Adrenal gland (tissue), 5 donors: ENCODE data around the gene MPPED1.

Experiments used
- POLR2A ChIP-seq, 2 donors: fragments of 450-650 bp; IDR thresholded peaks; one replicate each; pipeline ENCODE4 v1.6.1; 2017; ENCODE audit warnings: antibody characterized with exemption in 2 of 2, mild to moderate bottlenecking in 2 of 2, moderate library complexity in 1 of 2
- TF ChIP-seq, protein P1 (sequence below), 6 experiments: fragments of 450-650 bp in 4 of 6; fragments of 200-600 bp in 2 of 6; sonication (generic) in 1 of 6; IDR thresholded peaks; 1 replicate in 5 of 6; 2 replicates in 1 of 6; pipeline versions ENCODE4 v1.5.1 to v1.8.0; 2016 to 2021; ENCODE audit warnings: antibody characterized with exemption in 6 of 6, mild to moderate bottlenecking in 2 of 6, moderate library complexity in 1 of 6
- donor health status: DM: no; HTN: no; CAD: no.

DNA sequence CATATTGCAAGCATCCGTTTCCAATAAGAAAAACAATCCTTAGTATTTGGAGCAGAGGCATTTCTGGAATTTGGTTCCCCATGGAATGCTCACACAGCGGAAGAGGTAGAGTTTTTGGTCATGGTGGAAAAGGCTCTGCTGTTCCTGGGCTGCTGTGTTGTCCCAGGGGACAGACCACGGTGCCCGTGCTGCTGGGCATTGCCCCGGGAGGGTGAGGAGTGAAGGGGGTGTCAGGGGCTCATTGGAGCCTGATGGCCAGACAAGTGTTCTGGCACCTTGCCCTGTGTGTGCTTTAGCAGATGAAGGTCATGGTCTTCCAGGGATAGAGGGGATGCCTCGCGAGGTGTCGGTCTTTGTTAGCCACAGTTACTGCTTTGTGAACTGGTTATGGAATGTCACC, 61.2 kb downstream of the MPPED1 start:
- TF ChIP-seq, protein P1, sequence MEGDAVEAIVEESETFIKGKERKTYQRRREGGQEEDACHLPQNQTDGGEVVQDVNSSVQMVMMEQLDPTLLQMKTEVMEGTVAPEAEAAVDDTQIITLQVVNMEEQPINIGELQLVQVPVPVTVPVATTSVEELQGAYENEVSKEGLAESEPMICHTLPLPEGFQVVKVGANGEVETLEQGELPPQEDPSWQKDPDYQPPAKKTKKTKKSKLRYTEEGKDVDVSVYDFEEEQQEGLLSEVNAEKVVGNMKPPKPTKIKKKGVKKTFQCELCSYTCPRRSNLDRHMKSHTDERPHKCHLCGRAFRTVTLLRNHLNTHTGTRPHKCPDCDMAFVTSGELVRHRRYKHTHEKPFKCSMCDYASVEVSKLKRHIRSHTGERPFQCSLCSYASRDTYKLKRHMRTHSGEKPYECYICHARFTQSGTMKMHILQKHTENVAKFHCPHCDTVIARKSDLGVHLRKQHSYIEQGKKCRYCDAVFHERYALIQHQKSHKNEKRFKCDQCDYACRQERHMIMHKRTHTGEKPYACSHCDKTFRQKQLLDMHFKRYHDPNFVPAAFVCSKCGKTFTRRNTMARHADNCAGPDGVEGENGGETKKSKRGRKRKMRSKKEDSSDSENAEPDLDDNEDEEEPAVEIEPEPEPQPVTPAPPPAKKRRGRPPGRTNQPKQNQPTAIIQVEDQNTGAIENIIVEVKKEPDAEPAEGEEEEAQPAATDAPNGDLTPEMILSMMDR (IDR thresholded peaks at IDR 0.05), result no peak
- no peak for TF ChIP-seq POLR2A (IDR thresholded peaks at IDR 0.05)
